Transverse colon (tissue), 3 donors: Measurements from ENCODE around the gene PIAS1.

Experiments used
- CTCF ChIP-seq, 5 experiments: fragments of 200-600 bp in 3 of 5; fragments of 450-650 bp in 2 of 5; sonication (generic) in 3 of 5; IDR thresholded peaks; 1 replicate in 2 of 5; 2 replicates in 3 of 5; pipeline ENCODE4 v1.5.1; 2016 to 2017; ENCODE audit warnings: antibody characterized with exemption in 5 of 5, inconsistent platforms in 3 of 5, mild to moderate bottlenecking in 2 of 5, moderate library complexity in 1 of 5
- EP300 ChIP-seq: sonication (generic); formaldehyde crosslinking; IDR thresholded peaks from one replicate; pipeline ENCODE4 v1.6.1; 2017; ENCODE audit warnings: antibody characterized with exemption, low read depth

GRCh38 chr15:68078365-68078764 lies 24.2 kb downstream of the PIAS1 start:
- TF ChIP-seq CTCF (IDR thresholded peaks at IDR 0.05) (no peak), EP300 (no peak)
